Stimulated activated memory B cell treated with anti-CD40 and anti-IgM and Interleukin-4, amounts not matched to agents 10 μg/mL and 1 μg/mL and 100 μg/mL, for 72 hours (primary cell): ENCODE results near the gene GLYAT.

Source experiments
- ATAC-seq: fragments of 150-1000 bp; cut with Tn5 transposase; 2 replicates; pipeline ENCODE4 v1.10.0; 2021
- H3K27ac Mint-ChIP-seq: one replicate; pipeline ENCODE4 v1.8.0; 2022; ENCODE audit warnings: mild to moderate bottlenecking, mixed read lengths
- H3K27me3 Mint-ChIP-seq: one replicate; pipeline ENCODE4 v1.8.0; 2022; ENCODE audit warnings: mixed read lengths
- H3K36me3 Mint-ChIP-seq: one replicate; pipeline ENCODE4 v1.8.0; 2022; ENCODE audit warnings: mixed read lengths
- H3K4me1 Mint-ChIP-seq: one replicate; pipeline ENCODE4 v1.8.0; 2022; ENCODE audit warnings: mixed read lengths
- H3K4me3 Mint-ChIP-seq: one replicate; pipeline ENCODE4 v1.8.0; 2022; ENCODE audit warnings: mild to moderate bottlenecking, moderate library complexity, mixed read lengths
- H3K9me3 Mint-ChIP-seq: one replicate; pipeline ENCODE4 v1.8.0; 2022; ENCODE audit warnings: mixed read lengths

The GLYAT gene

GRCh38 chr11:58674609-58675008 lies 57.1 kb downstream of the GLYAT start:
- Mint-ChIP-seq H3K9me3 (no peaks in the 10 kb centered on the region), H3K36me3 (no peaks in the 10 kb centered on the region), H3K4me1 (no peaks in the 10 kb centered on the region), H3K27ac (no peak overlapping the region), H3K4me3 (no peak overlapping the region), H3K27me3 (peaks cover 8% of the 10 kb centered on the region)
- no peak for ATAC-seq

- Mint-ChIP-seq H3K9me3 (no peaks in the 10 kb centered on the region), H3K36me3 (no peaks in the 10 kb centered on the region), H3K4me3 (no peak overlapping the region), H3K27ac (no peak overlapping the region), H3K4me1 (no peaks in the 10 kb centered on the region), H3K27me3 (no peaks in the 10 kb centered on the region)
- no peak for ATAC-seq
Observed at GRCh38 chr11:58671983-58672633, 59.6 kb downstream of the GLYAT start.

GRCh38 chr11:58659910-58660570 lies 71.7 kb downstream of the GLYAT start:
- Mint-ChIP-seq H3K9me3 (no peaks in the 10 kb centered on the region), H3K27me3 (peaks cover 37% of the 10 kb centered on the region), H3K36me3 (no peaks in the 10 kb centered on the region), H3K4me1 (no peaks in the 10 kb centered on the region), H3K27ac (no peak overlapping the region), H3K4me3 (no peak overlapping the region)
- ATAC-seq: no peak

- Mint-ChIP-seq H3K36me3 (no peaks in the 10 kb centered on the region), H3K4me3 (no peak overlapping the region), H3K4me1 (peaks cover under 1% of the 10 kb centered on the region), H3K27me3 (peaks cover 37% of the 10 kb centered on the region), H3K9me3 (no peaks in the 10 kb centered on the region), H3K27ac (no peak overlapping the region)
- ATAC-seq: no peak
Observed at GRCh38 chr11:58659404-58659803, 72.3 kb downstream of the GLYAT start.
